K562 (cell line): Measurements from ENCODE around the gene GRWD1. TPM values are rescaled to one million over a fixed set of nuclear protein-coding genes. Genes with fewer than 3 reads are reported as not detected.

Source experiments
- ATAC-seq: fragments of 200-7000 bp; cut with Tn5 transposase; 3 replicates; pipeline ENCODE4 v1.9.1; 2020; ENCODE audit warnings: moderate library complexity
- BruUV-seq: library from RNA; stranded (reverse); fragments of 400-500 nt; replicated peaks from 2 replicates; lab custom pipeline; 2021; lab: Mats Ljungman, UMichigan
- CTCF ChIA-PET: fragments of 300-600 bp; formaldehyde crosslinking; extraction: SDS; loops from one replicate; lab custom pipeline; 2021; ENCODE audit warnings: low intra/inter-chr PET ratio; lab: Yijun Ruan, JAX
- POLR2A ChIA-PET: fragments of 300-600, 350-650 bp; sonication (Branson Sonifier 250); formaldehyde crosslinking; extraction: SDS; loops from one replicate; lab custom pipeline; 2021; ENCODE audit warnings: antibody characterized with exemption, inconsistent platforms; lab: Yijun Ruan, JAX
- DNase-seq, 4 experiments: peaks; one replicate each; pipeline versions ENCODE4 v3.0.0 to v3.0.0-alpha.2; 2011 to 2018; ENCODE audit warnings: low spot score in 3 of 4, mixed read lengths in 3 of 4; ENCODE audit errors: extremely low read depth in 1 of 4
- FAIRE-seq: peaks from 2 replicates; lab custom pipeline; 2011; peaks lifted over from hg19 to GRCh38; lab: Jason Lieb, UNC
- H2AFZ ChIP-seq: 2 replicates; pipeline ENCODE4 v1.6.0; 2011; ENCODE audit warnings: low read depth, low read length, control low read depth, inconsistent platforms
- H3K27ac ChIP-seq: fragments of 200-600 bp; 3 replicates; pipeline ENCODE4 v1.8.0; 2011; ENCODE audit warnings: low read depth, mild to moderate bottlenecking, control low read depth, inconsistent platforms, low read length, moderate library complexity, mixed read lengths; ENCODE audit errors: extremely low read depth
- H3K27me3 ChIP-seq, 2 experiments: fragments of 300-600 bp in 1 of 2; 2 replicates in 1 of 2; 3 replicates in 1 of 2; pipeline versions ENCODE4 v1.6.0 to v1.8.0; 2011; ENCODE audit warnings: inconsistent platforms in 2 of 2, low read length in 2 of 2, mild to moderate bottlenecking in 1 of 2, mixed read lengths in 1 of 2, moderate library complexity in 1 of 2; ENCODE audit not compliant: control insufficient read depth in 2 of 2, insufficient read depth in 2 of 2
- H3K36me3 ChIP-seq: fragments of 300-600 bp; 3 replicates; pipeline ENCODE4 v1.8.0; 2011; ENCODE audit warnings: mild to moderate bottlenecking, low read length, inconsistent platforms; ENCODE audit not compliant: control insufficient read depth, insufficient read depth
- H3K4me1 ChIP-seq, 2 experiments: fragments of 200-600 bp in 1 of 2; replicated peaks in 1 of 2; 2 replicates in 1 of 2; 3 replicates in 1 of 2; pipeline versions ENCODE4 v1.5.1 to v1.8.0; 2011; ENCODE audit warnings: inconsistent platforms in 2 of 2, low read length in 2 of 2, mild to moderate bottlenecking in 1 of 2, mixed read lengths in 1 of 2, moderate library complexity in 1 of 2; ENCODE audit not compliant: control insufficient read depth in 2 of 2, insufficient read depth in 2 of 2
- H3K4me2 ChIP-seq: 2 replicates; pipeline ENCODE4 v1.6.1; 2011; ENCODE audit warnings: low read length, control low read depth, inconsistent platforms, mixed read lengths; ENCODE audit not compliant: insufficient read depth
- H3K4me3 ChIP-seq: fragments of 200-600 bp; sonication (generic), shearing (Covaris generic); 2 replicates; pipeline ENCODE4 v1.5.1; 2016; ENCODE audit warnings: control low read depth, inconsistent platforms
- H3K79me2 ChIP-seq: fragments of 200-600 bp; 3 replicates; pipeline ENCODE4 v1.8.0; 2011; ENCODE audit warnings: low read length, inconsistent platforms; ENCODE audit not compliant: control insufficient read depth, insufficient read depth
- H3K9ac ChIP-seq, 2 experiments: 2 replicates each; pipeline versions ENCODE4 v1.6.0 to v1.6.1; 2011; ENCODE audit warnings: low read depth in 2 of 2, low read length in 2 of 2, control low read depth in 1 of 2, inconsistent platforms in 1 of 2, mild to moderate bottlenecking in 1 of 2, mixed read lengths in 1 of 2; ENCODE audit not compliant: insufficient read depth in 1 of 2
- H3K9me1 ChIP-seq: one replicate; pipeline ENCODE4 v1.6.0; 2011; ENCODE audit warnings: inconsistent platforms, mild to moderate bottlenecking, low read length, moderate library complexity; ENCODE audit not compliant: control insufficient read depth, insufficient read depth
- H3K9me3 ChIP-seq: replicated peaks from 2 replicates; pipeline ENCODE4 v1.5.1; 2011; ENCODE audit warnings: low read depth, low read length, inconsistent platforms; ENCODE audit not compliant: control insufficient read depth, insufficient read depth
- H4K20me1 ChIP-seq: replicated peaks from 2 replicates; pipeline ENCODE4 v1.6.1; 2011; ENCODE audit warnings: low read length, inconsistent platforms, mixed read lengths; ENCODE audit not compliant: control insufficient read depth, insufficient read depth
- BCOR ChIP-seq: fragments of 450-650 bp; IDR thresholded peaks from 2 replicates; pipeline ENCODE4 v1.6.1; 2016
- DNMT1 ChIP-seq: fragments of 450-650 bp; IDR thresholded peaks from 2 replicates; pipeline ENCODE4 v1.6.1; 2016; ENCODE audit warnings: antibody characterized with exemption, mild to moderate bottlenecking
- FIP1L1 ChIP-seq: fragments of 200-400 bp; formaldehyde crosslinking; IDR thresholded peaks from 2 replicates; pipeline ENCODE4 v1.6.1; 2018; ENCODE audit warnings: mild to moderate bottlenecking, low read depth, low read length; ENCODE audit not compliant: poor library complexity, severe bottlenecking
- ILK ChIP-seq: fragments of 450-650 bp; IDR thresholded peaks from 2 replicates; pipeline ENCODE4 v1.6.1; 2016; ENCODE audit warnings: missing genetic modification characterization, low read depth, mild to moderate bottlenecking, missing compliant biosample characterization, moderate library complexity, borderline replicate concordance
- NRF1 ChIP-seq, 2 experiments: fragments of 450-650 bp; IDR thresholded peaks in 1 of 2; conservative IDR thresholded peaks in 1 of 2; 2 replicates each; pipeline ENCODE4 v1.6.1; 2014; ENCODE audit warnings: mild to moderate bottlenecking in 2 of 2
- POLR2A ChIP-seq: fragments of 450-650 bp; conservative IDR thresholded peaks from 2 replicates; pipeline ENCODE4 v1.6.1; 2016
- POLR2B ChIP-seq: fragments of 450-650 bp; IDR thresholded peaks from 2 replicates; pipeline ENCODE4 v1.6.1; 2018; ENCODE audit warnings: low read depth; ENCODE audit not compliant: partially characterized antibody
- POLR2G ChIP-seq: fragments of 200-400 bp; formaldehyde crosslinking; IDR thresholded peaks from 2 replicates; pipeline ENCODE4 v1.6.1; 2017; ENCODE audit warnings: low read depth, mild to moderate bottlenecking, antibody characterized with exemption, low read length, moderate library complexity
- SRSF7 ChIP-seq: fragments of 200-400 bp; formaldehyde crosslinking; optimal IDR thresholded peaks from 2 replicates; pipeline ENCODE3; 2017; ENCODE audit warnings: mild to moderate bottlenecking, low read depth, low read length
- SUPT5H ChIP-seq: fragments of 450-650 bp; IDR thresholded peaks from 2 replicates; pipeline ENCODE4 v1.6.1; 2016
- TAF7 ChIP-seq: fragments of 450-650 bp; IDR thresholded peaks from 2 replicates; pipeline ENCODE4 v1.6.1; 2016; ENCODE audit warnings: missing genetic modification characterization, missing compliant biosample characterization
- TBL1XR1 ChIP-seq, 2 experiments: IDR thresholded peaks; 2 replicates each; pipeline ENCODE4 v1.6.1; 2012; ENCODE audit warnings: improper control_type of control experiment in 2 of 2, low read length in 2 of 2, mild to moderate bottlenecking in 1 of 2
- ZNF354B ChIP-seq: fragments of 250-450 bp; sonication (Bioruptor Pico); IDR thresholded peaks from 2 replicates; pipeline ENCODE4 v1.4.0; 2020
- WGBS: fragments of 100-300 bp; shearing (Covaris generic); methylation state at CpG from one replicate; pipeline ENCODE4 v1.1.6; 2016; ENCODE audit warnings: low coverage, mixed read lengths; ENCODE audit not compliant: insufficient coverage; ENCODE audit errors: missing lambda C conversion rate; 5-methylcytosine and 5-hydroxymethylcytosine counted together
- in situ Hi-C: fragments of 300-500 bp; cut with MboI; formaldehyde crosslinking; loops from 4 replicates; pipeline ENCODE4 v1.15.0; 2018; ENCODE audit warnings: inconsistent platforms, mixed read lengths
- intact Hi-C: fragments of 100-400 bp; cut with micrococcal nuclease; formaldehyde crosslinking; loops from 2 replicates; pipeline ENCODE4 v1.14.2; 2022
- polyA plus RNA-seq, 8 experiments: library from polyadenylated mRNA; depleted of rRNA in 4 of 8; stranded (reverse) in 5 of 8; unstranded in 3 of 8; fragments of >200 nt; fragmentation: Nextera tagmentation in 2 of 8; fragmentation: Illumina TruSeq in 1 of 8; extraction: Ambion mirVana in 2 of 8; extraction: Trizol in 1 of 8; gene quantifications; 2 replicates each; pipeline versions ENCODE4 v1.2.1 to v1.2.3, GENCODE V29; 2011 to 2014; ENCODE audit warnings: inconsistent platforms in 1 of 8, missing spikeins in 1 of 8
- total RNA-seq, 7 experiments: library from RNA; depleted of rRNA in 6 of 7; stranded (reverse); fragments of >200 nt in 6 of 7; fragmentation: Illumina TruSeq in 2 of 7; extraction: Trizol in 2 of 7; gene quantifications; 2 replicates each; pipeline versions ENCODE4 v1.2.1 to v1.2.3, GENCODE V29; 2011 to 2021; ENCODE audit warnings: low replicate concordance in 1 of 7
- TF ChIP-seq, protein P1 (sequence below): fragments of 450-650 bp; IDR thresholded peaks from 2 replicates; pipeline ENCODE4 v1.6.1; 2014; ENCODE audit warnings: low read depth, mild to moderate bottlenecking, moderate library complexity, borderline replicate concordance
- TF ChIP-seq, protein P2 (sequence below): fragments of 450-650 bp; formaldehyde crosslinking; IDR thresholded peaks from 2 replicates; pipeline ENCODE4 v1.4.0; 2022; ENCODE audit warnings: missing genetic modification characterization
- TF ChIP-seq, protein P3 (sequence below): fragments of 450-650 bp; IDR thresholded peaks from 2 replicates; pipeline ENCODE4 v1.6.1; 2016; ENCODE audit warnings: low read depth, mild to moderate bottlenecking, moderate library complexity

Gene GRWD1
- total and polyA plus RNA-seq, 9 of the 15 experiments (the other 6 are each of a cell fraction or from before 2014, with no cell fraction given), result 1.5 to 87.2 (median 24.5) TPM

DNA sequence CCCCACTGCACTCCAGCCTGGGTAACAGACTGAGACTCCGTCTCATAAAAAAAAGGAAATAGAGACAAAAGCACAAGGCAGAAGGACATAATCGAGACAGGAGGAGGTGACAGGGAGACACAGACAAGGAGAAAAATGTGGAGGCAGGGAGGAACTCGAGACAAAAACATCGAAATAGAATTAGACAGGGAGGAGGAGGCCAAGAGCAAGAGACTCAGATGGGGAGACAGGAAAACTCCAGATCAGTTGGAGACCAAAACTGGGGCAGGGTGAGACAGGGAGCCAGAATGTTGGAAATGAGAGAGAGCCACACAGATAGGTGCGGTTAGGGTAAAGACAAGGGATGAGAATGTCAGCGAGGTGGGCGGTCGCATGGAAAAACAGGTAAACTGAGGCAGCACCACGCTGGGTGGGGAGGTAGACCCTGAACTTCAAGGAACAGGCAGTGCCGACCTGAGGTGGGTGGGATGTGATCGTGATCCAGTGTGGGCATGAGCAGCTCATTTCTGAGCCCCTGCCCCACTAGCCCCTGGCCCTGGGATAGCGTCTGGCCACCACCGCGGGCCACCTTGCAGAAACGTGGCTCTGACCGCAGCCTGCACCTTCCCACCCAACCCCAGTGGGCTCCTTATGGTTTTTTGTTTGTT is 38.6 kb downstream of the GRWD1 start:
- no peak overlapping the region for H2AFZ ChIP-seq
- POLR2A ChIA-PET, result interaction anchor here (0.7 kb wide), 1 partner anchor 239 kb away, joined by 3 read pairs; no protein-coding TSS in a partner anchor

More for the DNA sequence above, 38.6 kb downstream of the GRWD1 start:
- Histone ChIP-seq H3K9me1 (no peaks in the 10 kb centered on the region), H3K4me2 (no peak overlapping the region), H3K4me3 (no peak overlapping the region), H3K79me2 (no peaks in the 10 kb centered on the region), H3K4me1 (peaks cover 0 to 16% of the 10 kb centered on the region in 2 experiments; a peak in 2 of 5 replicates), H3K27me3 (no peaks in the 10 kb centered on the region), H3K9me3 (no peaks in the 10 kb centered on the region), H3K36me3 (peaks cover 9% of the 10 kb centered on the region; the same call in 1 of the 3 replicates), H4K20me1 (no peaks in the 10 kb centered on the region), H3K9ac (no peak overlapping the region), H3K27ac (no peak overlapping the region)
- intact Hi-C loops, result no loop called here
- FAIRE-seq (no peak), ATAC-seq (no peak), DNase-seq (no peak)
- CTCF ChIA-PET, result no interaction called here
- TF ChIP-seq, protein P1, sequence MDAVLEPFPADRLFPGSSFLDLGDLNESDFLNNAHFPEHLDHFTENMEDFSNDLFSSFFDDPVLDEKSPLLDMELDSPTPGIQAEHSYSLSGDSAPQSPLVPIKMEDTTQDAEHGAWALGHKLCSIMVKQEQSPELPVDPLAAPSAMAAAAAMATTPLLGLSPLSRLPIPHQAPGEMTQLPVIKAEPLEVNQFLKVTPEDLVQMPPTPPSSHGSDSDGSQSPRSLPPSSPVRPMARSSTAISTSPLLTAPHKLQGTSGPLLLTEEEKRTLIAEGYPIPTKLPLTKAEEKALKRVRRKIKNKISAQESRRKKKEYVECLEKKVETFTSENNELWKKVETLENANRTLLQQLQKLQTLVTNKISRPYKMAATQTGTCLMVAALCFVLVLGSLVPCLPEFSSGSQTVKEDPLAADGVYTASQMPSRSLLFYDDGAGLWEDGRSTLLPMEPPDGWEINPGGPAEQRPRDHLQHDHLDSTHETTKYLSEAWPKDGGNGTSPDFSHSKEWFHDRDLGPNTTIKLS, result no peak
- peak; percentile 68 for TF ChIP-seq POLR2G
- TF ChIP-seq, protein P2, sequence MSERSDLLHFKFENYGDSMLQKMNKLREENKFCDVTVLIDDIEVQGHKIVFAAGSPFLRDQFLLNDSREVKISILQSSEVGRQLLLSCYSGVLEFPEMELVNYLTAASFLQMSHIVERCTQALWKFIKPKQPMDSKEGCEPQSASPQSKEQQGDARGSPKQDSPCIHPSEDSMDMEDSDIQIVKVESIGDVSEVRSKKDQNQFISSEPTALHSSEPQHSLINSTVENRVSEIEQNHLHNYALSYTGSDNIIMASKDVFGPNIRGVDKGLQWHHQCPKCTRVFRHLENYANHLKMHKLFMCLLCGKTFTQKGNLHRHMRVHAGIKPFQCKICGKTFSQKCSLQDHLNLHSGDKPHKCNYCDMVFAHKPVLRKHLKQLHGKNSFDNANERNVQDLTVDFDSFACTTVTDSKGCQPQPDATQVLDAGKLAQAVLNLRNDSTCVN (CRISPR knock-in tag), result 0 out of 2 replicates have a peak, but pooled peaks have one; percentile 30
- peak; percentile 31 for TF ChIP-seq POLR2B
- no peak for TF ChIP-seq TBL1XR1 (IDR thresholded peaks at IDR 0.05; ENCODE audit: low read length in 2 of 2)
- 0 out of 2 replicates have a peak, but pooled peaks have one; percentile 40 for TF ChIP-seq SUPT5H
- TF ChIP-seq, protein P3, sequence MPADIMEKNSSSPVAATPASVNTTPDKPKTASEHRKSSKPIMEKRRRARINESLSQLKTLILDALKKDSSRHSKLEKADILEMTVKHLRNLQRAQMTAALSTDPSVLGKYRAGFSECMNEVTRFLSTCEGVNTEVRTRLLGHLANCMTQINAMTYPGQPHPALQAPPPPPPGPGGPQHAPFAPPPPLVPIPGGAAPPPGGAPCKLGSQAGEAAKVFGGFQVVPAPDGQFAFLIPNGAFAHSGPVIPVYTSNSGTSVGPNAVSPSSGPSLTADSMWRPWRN, result no peak
- no peak for TF ChIP-seq TAF7 (tag)
- TF ChIP-seq POLR2A, result peak; percentile 55; the same call in 1 of the 2 replicates
- no peak for TF ChIP-seq NRF1 (conservative IDR thresholded peaks at IDR 0.05 in 1 of 2, IDR thresholded peaks at IDR 0.05 in 1 of 2)
- TF ChIP-seq ZNF354B, result no peak
- TF ChIP-seq FIP1L1, result no peak
- peak; percentile 47 for TF ChIP-seq BCOR
- TF ChIP-seq ILK (tag), result no peak
- TF ChIP-seq SRSF7, result no peak
- no peak for TF ChIP-seq DNMT1
- in situ Hi-C loops, result no loop called here
- WGBS, result 73% methylated on average over 16 of the region's 16 CpGs
- BruUV-seq, result no TSS peak
